Ovary (tissue), 3 donors: ENCODE measurements around the gene CLK3.

Experiments
- CTCF ChIP-seq, 3 donors: fragments of 450-650 bp in 2 of 3; fragments of 200-600 bp in 1 of 3; IDR thresholded peaks; one replicate each; pipeline versions ENCODE4 v1.5.1 to v1.8.0; 2016 to 2022; ENCODE audit warnings: antibody characterized with exemption in 3 of 3, mild to moderate bottlenecking in 1 of 3
- EP300 ChIP-seq: sonication (generic); formaldehyde crosslinking; IDR thresholded peaks from one replicate; pipeline ENCODE4 v1.6.1; 2017; ENCODE audit warnings: antibody characterized with exemption
- POLR2A ChIP-seq: fragments of 450-650 bp; IDR thresholded peaks from one replicate; pipeline ENCODE4 v1.6.1; 2017; ENCODE audit warnings: antibody characterized with exemption, mild to moderate bottlenecking, moderate library complexity
- donor health status: DM: no; HTN: no; CAD: no.

- no peak for TF ChIP-seq CTCF (IDR thresholded peaks at IDR 0.05)
- TF ChIP-seq EP300 = no peak
- TF ChIP-seq POLR2A = no peak
These were observed 17.0 kb downstream of the CLK3 start for GRCh38 chr15:74632601-74633000.
